ENCODE results near the gene GOLGA2.
"Not testable (repeated sequence)": the region's sequence is repeated elsewhere in the genome, so short reads cannot be mapped to it uniquely, and the experiment has no call there.

GOLGA2 gene

GRCh38 chr9:128245421-128246151 is 30.2 kb downstream of the GOLGA2 start:
- DNase-seq (ENCODE audit: low read depth), result peak; percentile 47
- no peak overlapping the region for H3K4me3 ChIP-seq (ENCODE audit: low read depth, low read length)

- DNase-seq (ENCODE audit: low read depth), result peak; percentile 85
- peak overlapping the region; percentile 57 for H3K4me3 ChIP-seq (ENCODE audit: low read depth, low read length)
Observed at GRCh38 chr9:128244837-128245231, 31.0 kb downstream of the GOLGA2 start.

GRCh38 chr9:128244091-128244836 is 31.5 kb downstream of the GOLGA2 start:
- no peak for DNase-seq (ENCODE audit: low read depth)
- peak overlapping the region; percentile 57 for H3K4me3 ChIP-seq (ENCODE audit: low read depth, low read length)

GRCh38 chr9:128243215-128244018 is 32.4 kb downstream of the GOLGA2 start:
- DNase-seq (ENCODE audit: low read depth), result no peak
- peak overlapping the region; percentile 3 for H3K4me3 ChIP-seq (ENCODE audit: low read depth, low read length)

GRCh38 chr9:128242828-128243214 is 33.0 kb downstream of the GOLGA2 start:
- H3K4me3 ChIP-seq (ENCODE audit: low read depth, low read length), result no peak overlapping the region
- DNase-seq (ENCODE audit: low read depth), result no peak

GRCh38 chr9:128242124-128242523 is 33.7 kb downstream of the GOLGA2 start:
- no peak overlapping the region for H3K4me3 ChIP-seq (ENCODE audit: low read depth, low read length)
- DNase-seq (ENCODE audit: low read depth), result no peak

GRCh38 chr9:128233817-128234406 is 41.9 kb downstream of the GOLGA2 start:
- H3K4me3 ChIP-seq (ENCODE audit: low read depth, low read length), result no peak overlapping the region
- DNase-seq (ENCODE audit: low read depth), result no peak

GRCh38 chr9:128232528-128233428 is 43.0 kb downstream of the GOLGA2 start:
- no peak overlapping the region for H3K4me3 ChIP-seq (ENCODE audit: low read depth, low read length)
- no peak for DNase-seq (ENCODE audit: low read depth)

- no peak overlapping the region for H3K4me3 ChIP-seq (ENCODE audit: low read depth, low read length)
- no peak for DNase-seq (ENCODE audit: low read depth)
Observed at GRCh38 chr9:128231638-128232527, 43.9 kb downstream of the GOLGA2 start.

GRCh38 chr9:128230897-128231296 is 44.9 kb downstream of the GOLGA2 start:
- DNase-seq (ENCODE audit: low read depth), result not testable (repeated sequence)

GRCh38 chr9:128226412-128226801 is 49.4 kb downstream of the GOLGA2 start:
- H3K4me3 ChIP-seq (ENCODE audit: low read depth, low read length), result no peak overlapping the region

More at GRCh38 chr9:128230897-128231296, 44.9 kb downstream of the GOLGA2 start:
- H3K4me3 ChIP-seq (ENCODE audit: low read depth, low read length), result not testable (repeated sequence)

GRCh38 chr9:128225770-128226411 is 49.9 kb downstream of the GOLGA2 start:
- H3K4me3 ChIP-seq (ENCODE audit: low read depth, low read length), result no peak overlapping the region
- no peak for DNase-seq (ENCODE audit: low read depth)

More at GRCh38 chr9:128226412-128226801, 49.4 kb downstream of the GOLGA2 start:
- DNase-seq (ENCODE audit: low read depth), result no peak

GRCh38 chr9:128224877-128225276 is 50.9 kb downstream of the GOLGA2 start:
- DNase-seq (ENCODE audit: low read depth), result no peak
- H3K4me3 ChIP-seq (ENCODE audit: low read depth, low read length), result no peak overlapping the region

- H3K4me3 ChIP-seq (ENCODE audit: low read depth, low read length), result no peak overlapping the region
- no peak for DNase-seq (ENCODE audit: low read depth)
Observed at GRCh38 chr9:128222880-128223670, 52.7 kb downstream of the GOLGA2 start.

GRCh38 chr9:128222026-128222425 is 53.8 kb downstream of the GOLGA2 start:
- DNase-seq (ENCODE audit: low read depth), result no peak
- H3K4me3 ChIP-seq (ENCODE audit: low read depth, low read length), result no peak overlapping the region

GRCh38 chr9:128219831-128220230 is 56.0 kb downstream of the GOLGA2 start:
- no peak overlapping the region for H3K4me3 ChIP-seq (ENCODE audit: low read depth, low read length)
- no peak for DNase-seq (ENCODE audit: low read depth)
